Activated naive CD8-positive, alpha-beta T cell treated with anti-CD3 and anti-CD28 coated beads, Interleukin-2, amount 50 U/mL, for 16 hours (primary cell): ENCODE measurements around the gene ACOXL.
"Not testable (repeated sequence)": the region's sequence is repeated elsewhere in the genome, so short reads cannot be mapped to it uniquely, and the experiment has no call there.

Experiments used
- DNase-seq: peaks from one replicate; pipeline ENCODE4 v3.0.0-alpha.2; 2020; ENCODE audit warnings: low read depth, low spot score

The ACOXL gene

GRCh38 chr2:111039628-111040383 lies 307.4 kb downstream of the ACOXL start:
- DNase-seq: no peak

- DNase-seq: no peak
Observed at GRCh38 chr2:111041398-111042202, 309.2 kb downstream of the ACOXL start.

GRCh38 chr2:111042261-111042660 lies 309.9 kb downstream of the ACOXL start:
- no peak for DNase-seq

- no peak for DNase-seq
Observed at GRCh38 chr2:111042772-111043771, 310.7 kb downstream of the ACOXL start.

- no peak for DNase-seq
Observed at GRCh38 chr2:111044066-111044465, 311.7 kb downstream of the ACOXL start.

- DNase-seq: not testable (repeated sequence)
Observed at GRCh38 chr2:111045236-111045635, 312.9 kb downstream of the ACOXL start.

GRCh38 chr2:111045771-111046444 lies 313.5 kb downstream of the ACOXL start:
- DNase-seq: no peak

- no peak for DNase-seq
Observed at GRCh38 chr2:111046670-111047069, 314.3 kb downstream of the ACOXL start.

- no peak for DNase-seq
Observed at GRCh38 chr2:111048856-111049768, 316.7 kb downstream of the ACOXL start.

- no peak for DNase-seq
Observed at GRCh38 chr2:111049792-111050640, 317.6 kb downstream of the ACOXL start.

GRCh38 chr2:111050701-111051376 lies 318.5 kb downstream of the ACOXL start:
- DNase-seq: no peak

GRCh38 chr2:111052621-111053020 lies 320.2 kb downstream of the ACOXL start:
- DNase-seq: no peak

GRCh38 chr2:111053266-111053665 lies 320.9 kb downstream of the ACOXL start:
- no peak for DNase-seq

- no peak for DNase-seq
Observed at GRCh38 chr2:111053825-111054515, 321.6 kb downstream of the ACOXL start.

GRCh38 chr2:111054791-111055691 lies 322.7 kb downstream of the ACOXL start:
- DNase-seq: no peak

- no peak for DNase-seq
Observed at GRCh38 chr2:111055735-111056134, 323.4 kb downstream of the ACOXL start.

GRCh38 chr2:111057045-111057444 lies 324.7 kb downstream of the ACOXL start:
- no peak for DNase-seq
